HEK293T (cell line): ENCODE measurements around the gene IGF1R.

Experiments used
- CTCF ChIA-PET: fragments of 350-600 bp; formaldehyde crosslinking; extraction: SDS; loops from one replicate; lab custom pipeline; 2021; ENCODE audit warnings: antibody characterized with exemption, inconsistent platforms; lab: Yijun Ruan, JAX
- POLR2A ChIA-PET: fragments of 350-600 bp; formaldehyde crosslinking; extraction: SDS; loops from one replicate; lab custom pipeline; 2020; ENCODE audit warnings: antibody characterized with exemption, inconsistent platforms; lab: Yijun Ruan, JAX
- DNase-seq: peaks from one replicate; pipeline ENCODE4 v3.0.0; 2012; ENCODE audit warnings: mixed read lengths; ENCODE audit errors: extremely low spot score
- ARNT ChIP-seq: fragments of 450-650 bp; IDR thresholded peaks from 2 replicates; pipeline ENCODE4 v1.6.1; 2017; ENCODE audit warnings: mild to moderate bottlenecking
- BHLHE40 ChIP-seq: fragments of 450-650 bp; IDR thresholded peaks from 2 replicates; pipeline ENCODE4 v1.6.1; 2016; ENCODE audit warnings: mild to moderate bottlenecking, moderate library complexity, borderline replicate concordance
- CTBP1 ChIP-seq: fragments of 450-650 bp; IDR thresholded peaks from 2 replicates; pipeline ENCODE4 v1.6.1; 2016; ENCODE audit warnings: borderline replicate concordance
- ELF4 ChIP-seq: fragments of 450-650 bp; IDR thresholded peaks from 2 replicates; pipeline ENCODE4 v1.6.1; 2017; ENCODE audit warnings: antibody characterized with exemption
- FOXA1 ChIP-seq: fragments of 450-650 bp; IDR thresholded peaks from 2 replicates; pipeline ENCODE4 v1.6.1; 2016; ENCODE audit warnings: mild to moderate bottlenecking
- FOXK2 ChIP-seq: fragments of 450-650 bp; IDR thresholded peaks from 2 replicates; pipeline ENCODE4 v1.6.1; 2016; ENCODE audit warnings: mild to moderate bottlenecking
- FOXM1 ChIP-seq: fragments of 450-650 bp; IDR thresholded peaks from 2 replicates; pipeline ENCODE4 v1.6.1; 2017; ENCODE audit warnings: mild to moderate bottlenecking, borderline replicate concordance
- HDGF ChIP-seq: fragments of 450-650 bp; IDR thresholded peaks from 2 replicates; pipeline ENCODE4 v1.6.1; 2017; ENCODE audit warnings: antibody characterized with exemption, borderline replicate concordance
- L3MBTL2 ChIP-seq: fragments of 450-650 bp; conservative IDR thresholded peaks from 2 replicates; pipeline ENCODE4 v1.6.1; 2016; ENCODE audit warnings: mild to moderate bottlenecking
- LEF1 ChIP-seq: fragments of 450-650 bp; IDR thresholded peaks from 2 replicates; pipeline ENCODE4 v1.6.1; 2017; ENCODE audit warnings: mild to moderate bottlenecking, borderline replicate concordance
- NFRKB ChIP-seq: fragments of 450-650 bp; IDR thresholded peaks from 2 replicates; pipeline ENCODE4 v1.6.1; 2016; ENCODE audit warnings: mild to moderate bottlenecking, moderate library complexity
- SP1 ChIP-seq: fragments of 450-650 bp; IDR thresholded peaks from 2 replicates; pipeline ENCODE4 v1.6.1; 2017
- SUZ12 ChIP-seq: fragments of 450-650 bp; IDR thresholded peaks from 2 replicates; pipeline ENCODE4 v1.6.1; 2016; ENCODE audit warnings: mild to moderate bottlenecking
- TARDBP ChIP-seq: fragments of 450-650 bp; IDR thresholded peaks from 2 replicates; pipeline ENCODE4 v1.6.1; 2016
- ZNF384 ChIP-seq: fragments of 450-650 bp; IDR thresholded peaks from 2 replicates; pipeline ENCODE4 v1.6.1; 2016
- TF ChIP-seq, protein P1 (sequence below): fragments of 450-650 bp; IDR thresholded peaks from 2 replicates; pipeline ENCODE4 v1.6.1; 2016

Gene IGF1R

GRCh38 chr15:98969126-98969735, 320.9 kb downstream of the IGF1R start:
- CTCF ChIA-PET = interaction anchor here (0.6 kb wide), 1 partner anchor 14 kb away, joined by 3 read pairs; no protein-coding TSS in a partner anchor
- no peak for DNase-seq
- POLR2A ChIA-PET = no interaction called here
- no peak for TF ChIP-seq BHLHE40
- no peak for TF ChIP-seq SP1
- no peak for TF ChIP-seq LEF1
- TF ChIP-seq FOXK2 = no peak
- TF ChIP-seq, protein P1, sequence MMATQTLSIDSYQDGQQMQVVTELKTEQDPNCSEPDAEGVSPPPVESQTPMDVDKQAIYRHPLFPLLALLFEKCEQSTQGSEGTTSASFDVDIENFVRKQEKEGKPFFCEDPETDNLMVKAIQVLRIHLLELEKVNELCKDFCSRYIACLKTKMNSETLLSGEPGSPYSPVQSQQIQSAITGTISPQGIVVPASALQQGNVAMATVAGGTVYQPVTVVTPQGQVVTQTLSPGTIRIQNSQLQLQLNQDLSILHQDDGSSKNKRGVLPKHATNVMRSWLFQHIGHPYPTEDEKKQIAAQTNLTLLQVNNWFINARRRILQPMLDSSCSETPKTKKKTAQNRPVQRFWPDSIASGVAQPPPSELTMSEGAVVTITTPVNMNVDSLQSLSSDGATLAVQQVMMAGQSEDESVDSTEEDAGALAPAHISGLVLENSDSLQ = no peak
- TF ChIP-seq FOXA1 = no peak
- no peak for TF ChIP-seq L3MBTL2

DNA sequence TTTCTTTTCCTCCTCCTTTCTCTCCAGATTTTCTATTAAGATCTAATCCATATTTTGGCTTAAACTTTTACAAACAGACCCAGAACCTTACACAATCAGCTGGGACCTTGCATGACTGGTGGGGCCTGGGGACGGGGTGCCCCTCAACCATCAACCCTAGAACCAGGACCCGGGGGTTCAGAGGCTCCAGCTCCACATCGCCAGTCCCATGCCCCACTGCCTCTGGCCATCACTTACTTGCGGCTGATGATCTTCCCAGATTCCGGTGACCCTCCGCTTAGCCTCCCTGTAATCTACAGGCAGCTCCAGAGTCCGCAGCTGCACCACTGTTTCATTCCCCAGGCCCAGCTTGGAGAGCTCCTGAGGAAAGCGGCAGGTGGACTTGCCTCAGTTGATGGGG, 322.5 kb downstream of the IGF1R start:
- DNase-seq = no peak
- POLR2A ChIA-PET = no interaction called here

GRCh38 chr15:98976500-98976899, 328.2 kb downstream of the IGF1R start:
- no peak for TF ChIP-seq ZNF384
- TF ChIP-seq ARNT = no peak
- no peak for TF ChIP-seq SP1
- TF ChIP-seq FOXM1 = no peak
- TF ChIP-seq, protein P1 = no peak
- no peak for TF ChIP-seq TARDBP
- TF ChIP-seq FOXK2 = no peak
- no peak for TF ChIP-seq HDGF
- no peak for TF ChIP-seq FOXA1
- no peak for TF ChIP-seq L3MBTL2
- TF ChIP-seq ELF4 = no peak
- TF ChIP-seq LEF1 = no peak
- CTCF ChIA-PET = no interaction called here
- DNase-seq = no peak
- POLR2A ChIA-PET = no interaction called here

More for the DNA sequence above, 322.5 kb downstream of the IGF1R start:
- CTCF ChIA-PET = interaction anchor here (0.6 to 1.2 kb wide), 2 partner anchors 20 to 88 kb away, joined by 3 to 4 read pairs; no protein-coding TSS in a partner anchor
- TF ChIP-seq, protein P1 = no peak

GRCh38 chr15:98977441-98977840, 329.1 kb downstream of the IGF1R start:
- CTCF ChIA-PET = no interaction called here
- TF ChIP-seq SUZ12 = no peak
- no peak for TF ChIP-seq FOXA1
- no peak for TF ChIP-seq L3MBTL2
- TF ChIP-seq ARNT = no peak
- no peak for TF ChIP-seq CTBP1
- TF ChIP-seq NFRKB = no peak
- no peak for DNase-seq
- POLR2A ChIA-PET = no interaction called here

GRCh38 chr15:98978153-98978552, 329.8 kb downstream of the IGF1R start:
- ChIA-PET CTCF (no interaction called here), POLR2A (no interaction called here)
- DNase-seq = no peak
- TF ChIP-seq ARNT = no peak
- no peak for TF ChIP-seq FOXK2
- TF ChIP-seq NFRKB = no peak
- TF ChIP-seq SP1 = no peak
- TF ChIP-seq TARDBP = no peak
- no peak for TF ChIP-seq HDGF
- no peak for TF ChIP-seq SUZ12
- no peak for TF ChIP-seq ZNF384
- no peak for TF ChIP-seq LEF1
- TF ChIP-seq FOXM1 = no peak
- TF ChIP-seq, protein P1 = no peak
- no peak for TF ChIP-seq CTBP1
- no peak for TF ChIP-seq BHLHE40
- no peak for TF ChIP-seq L3MBTL2
- TF ChIP-seq ELF4 = no peak

DNA sequence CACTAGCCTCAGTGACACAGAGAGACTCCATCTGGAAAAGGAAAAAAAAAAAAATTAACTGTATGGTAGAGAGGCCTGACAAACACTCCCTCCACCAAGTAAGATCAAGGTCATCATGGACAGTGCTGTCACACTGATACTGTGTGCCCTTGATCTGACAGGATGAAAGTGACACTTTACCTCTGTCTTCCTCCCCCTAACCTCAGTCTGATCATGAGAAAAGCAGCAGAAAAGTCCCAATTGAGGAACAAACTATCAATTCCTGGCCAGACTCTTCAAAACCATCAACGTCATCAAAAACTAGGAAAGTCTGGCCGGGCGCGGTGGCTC, 332.5 kb downstream of the IGF1R start:
- CTCF ChIA-PET = no interaction called here
- DNase-seq = no peak
- no peak for TF ChIP-seq BHLHE40

More for the DNA sequence above, 332.5 kb downstream of the IGF1R start:
- POLR2A ChIA-PET = no interaction called here
